Measurements from ENCODE around the gene INTS2. TPM values are rescaled to one million over a fixed set of nuclear protein-coding genes. Genes with fewer than 3 reads are reported as not detected.
"Not testable (repeated sequence)": the region's sequence is repeated elsewhere in the genome, so short reads cannot be mapped to it uniquely, and the experiment has no call there.

The INTS2 gene, protein sequence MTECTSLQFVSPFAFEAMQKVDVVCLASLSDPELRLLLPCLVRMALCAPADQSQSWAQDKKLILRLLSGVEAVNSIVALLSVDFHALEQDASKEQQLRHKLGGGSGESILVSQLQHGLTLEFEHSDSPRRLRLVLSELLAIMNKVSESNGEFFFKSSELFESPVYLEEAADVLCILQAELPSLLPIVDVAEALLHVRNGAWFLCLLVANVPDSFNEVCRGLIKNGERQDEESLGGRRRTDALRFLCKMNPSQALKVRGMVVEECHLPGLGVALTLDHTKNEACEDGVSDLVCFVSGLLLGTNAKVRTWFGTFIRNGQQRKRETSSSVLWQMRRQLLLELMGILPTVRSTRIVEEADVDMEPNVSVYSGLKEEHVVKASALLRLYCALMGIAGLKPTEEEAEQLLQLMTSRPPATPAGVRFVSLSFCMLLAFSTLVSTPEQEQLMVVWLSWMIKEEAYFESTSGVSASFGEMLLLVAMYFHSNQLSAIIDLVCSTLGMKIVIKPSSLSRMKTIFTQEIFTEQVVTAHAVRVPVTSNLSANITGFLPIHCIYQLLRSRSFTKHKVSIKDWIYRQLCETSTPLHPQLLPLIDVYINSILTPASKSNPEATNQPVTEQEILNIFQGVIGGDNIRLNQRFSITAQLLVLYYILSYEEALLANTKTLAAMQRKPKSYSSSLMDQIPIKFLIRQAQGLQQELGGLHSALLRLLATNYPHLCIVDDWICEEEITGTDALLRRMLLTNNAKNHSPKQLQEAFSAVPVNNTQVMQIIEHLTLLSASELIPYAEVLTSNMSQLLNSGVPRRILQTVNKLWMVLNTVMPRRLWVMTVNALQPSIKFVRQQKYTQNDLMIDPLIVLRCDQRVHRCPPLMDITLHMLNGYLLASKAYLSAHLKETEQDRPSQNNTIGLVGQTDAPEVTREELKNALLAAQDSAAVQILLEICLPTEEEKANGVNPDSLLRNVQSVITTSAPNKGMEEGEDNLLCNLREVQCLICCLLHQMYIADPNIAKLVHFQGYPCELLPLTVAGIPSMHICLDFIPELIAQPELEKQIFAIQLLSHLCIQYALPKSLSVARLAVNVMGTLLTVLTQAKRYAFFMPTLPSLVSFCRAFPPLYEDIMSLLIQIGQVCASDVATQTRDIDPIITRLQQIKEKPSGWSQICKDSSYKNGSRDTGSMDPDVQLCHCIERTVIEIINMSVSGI
- 20.3 and 22.9 TPM in 2 replicates for total RNA-seq

DNA sequence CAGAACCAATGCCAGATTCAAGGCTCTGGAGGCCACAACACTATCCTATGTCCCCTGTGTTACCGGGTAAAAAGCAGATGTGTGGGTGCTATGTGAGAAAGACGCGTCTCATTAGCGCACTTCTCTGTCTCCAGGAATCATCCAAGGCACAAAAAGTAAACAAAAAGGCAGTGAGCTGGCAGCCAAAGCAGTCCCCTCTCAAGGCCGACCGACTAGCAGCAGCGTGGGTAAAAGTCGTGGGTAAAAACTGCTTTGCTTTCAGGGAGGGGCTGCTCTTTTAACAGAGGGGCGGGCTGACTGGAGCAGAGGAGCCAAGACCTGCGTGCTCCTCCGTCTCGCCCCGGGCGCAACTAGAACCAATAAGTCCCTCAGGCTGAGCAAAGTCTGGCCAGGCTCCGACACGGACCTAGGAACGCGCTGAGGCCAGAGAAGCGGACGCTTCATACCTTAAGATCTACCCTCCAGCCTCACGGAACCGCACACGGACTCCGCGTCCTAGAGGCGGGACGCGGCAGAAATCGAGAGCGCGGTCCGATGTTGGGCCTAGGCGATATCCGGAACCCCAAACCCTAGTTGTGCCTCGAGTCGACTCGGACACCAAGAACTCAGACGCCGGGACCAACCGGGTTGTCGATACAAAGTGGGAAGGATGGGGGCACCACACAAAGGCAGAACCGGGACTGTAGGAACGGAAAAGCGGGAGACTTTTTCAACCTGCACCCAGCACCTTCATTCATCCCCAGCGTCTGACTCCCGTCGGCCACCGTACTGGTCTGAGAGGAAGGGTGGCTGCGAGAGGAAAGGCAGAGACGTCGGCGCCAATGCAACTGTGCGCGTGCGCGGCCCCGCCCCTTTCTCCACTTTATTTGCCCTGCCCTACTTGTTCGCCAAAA lies at the start of gene INTS2:
Gene INTS2, minus strand, starts transcription at position 775 of the 893 bp plus-strand sequence. CDS start 1,338 bp downstream, outside the sequence.
- peak; percentile 96 for DNase-seq

DNA sequence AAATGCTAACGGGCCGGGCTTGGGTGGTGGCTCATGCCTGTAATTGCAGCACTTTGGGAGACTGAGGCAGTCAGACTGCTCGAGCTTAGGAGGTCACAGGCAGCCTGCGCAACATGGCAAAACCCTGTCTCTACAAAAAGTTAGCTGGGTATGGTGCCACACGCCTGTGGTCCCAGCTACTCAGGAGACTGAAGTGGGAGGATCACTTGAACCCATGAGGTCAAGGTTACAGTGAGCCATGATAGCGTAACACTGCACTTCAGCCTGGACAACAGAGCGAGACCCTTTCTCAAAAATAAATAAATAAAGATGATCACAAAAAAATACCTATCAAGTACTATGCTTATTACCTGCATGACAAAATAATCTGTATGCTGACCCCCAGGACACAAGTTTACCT lies 46.3 kb upstream of the INTS2 start:
- no peak for DNase-seq

DNA sequence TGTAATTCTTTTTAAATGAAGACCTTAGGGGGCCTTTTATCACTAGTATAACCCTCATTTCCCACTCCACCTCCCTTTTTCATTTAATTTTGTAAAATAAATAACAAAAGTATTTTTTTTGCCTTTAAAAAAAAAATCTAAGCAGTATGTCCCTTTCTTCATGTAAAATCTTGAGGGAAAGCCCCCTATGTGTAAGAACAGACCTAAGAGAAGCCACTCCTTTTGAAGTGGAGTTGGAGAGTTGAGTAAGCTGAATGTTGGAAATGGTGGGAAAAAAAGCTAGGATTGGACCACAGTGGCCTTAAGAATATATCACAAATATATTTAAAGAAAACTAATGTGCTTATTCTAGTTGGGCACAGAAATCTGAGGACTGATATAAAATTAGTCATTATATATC lies 44.5 kb upstream of the INTS2 start:
- DNase-seq: no peak

DNA sequence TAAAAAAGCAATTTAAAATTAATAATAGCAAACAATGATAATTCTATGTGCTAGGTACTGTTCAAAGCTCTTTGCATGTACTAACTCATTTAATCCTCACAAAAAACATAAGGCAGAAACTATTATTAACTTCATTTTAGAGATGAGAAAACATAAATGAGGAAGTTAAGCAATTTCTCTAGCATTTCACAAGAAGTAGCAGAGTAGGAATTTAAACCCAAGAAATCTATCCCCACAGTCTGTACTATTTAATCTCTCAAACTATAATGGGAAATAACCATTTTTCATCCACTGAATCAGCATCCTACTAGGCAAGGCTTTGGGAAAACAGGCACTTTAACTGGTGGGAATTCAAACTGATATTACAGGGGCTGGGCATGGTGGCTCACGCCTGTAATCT lies 42.2 kb upstream of the INTS2 start:
- no peak for DNase-seq

DNA sequence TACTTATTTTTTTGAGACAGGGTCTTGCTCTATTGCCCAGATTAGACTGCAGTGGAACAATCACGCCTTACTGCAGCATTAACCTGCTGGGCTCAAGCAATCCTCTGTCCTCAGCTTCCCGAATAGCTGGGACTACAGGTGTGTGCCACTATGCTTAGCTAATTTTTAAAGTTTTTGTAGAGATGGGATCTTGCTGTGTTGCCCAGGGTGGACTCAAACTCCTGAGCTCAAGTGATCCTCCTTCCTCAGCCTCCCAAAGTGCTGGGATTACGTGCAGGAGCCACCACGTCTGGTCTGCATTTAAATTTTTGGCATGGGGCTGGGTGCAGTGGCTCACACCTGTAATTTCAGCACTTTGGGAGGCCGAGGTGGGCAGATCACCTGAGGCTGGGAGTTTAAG lies 41.0 kb upstream of the INTS2 start:
- DNase-seq: no peak

DNA sequence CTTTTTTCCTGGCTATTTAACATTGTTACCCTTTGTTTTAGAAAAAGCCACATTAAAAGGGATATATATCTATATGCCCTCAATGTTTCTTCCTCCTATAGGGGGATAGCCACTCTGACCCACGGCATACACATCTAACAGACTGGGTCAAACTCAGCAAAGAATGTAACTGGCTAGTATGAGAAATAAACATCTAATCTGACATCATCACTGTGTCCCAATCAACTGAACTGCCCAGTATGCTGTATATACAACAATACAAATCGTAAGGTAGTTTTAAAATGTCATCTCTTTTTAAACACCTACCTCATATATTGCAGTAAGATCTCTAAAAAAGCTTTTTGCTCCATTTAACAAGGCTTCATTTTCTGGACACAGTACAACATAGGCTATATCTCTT lies 39.9 kb upstream of the INTS2 start:
- DNase-seq: no peak

DNA sequence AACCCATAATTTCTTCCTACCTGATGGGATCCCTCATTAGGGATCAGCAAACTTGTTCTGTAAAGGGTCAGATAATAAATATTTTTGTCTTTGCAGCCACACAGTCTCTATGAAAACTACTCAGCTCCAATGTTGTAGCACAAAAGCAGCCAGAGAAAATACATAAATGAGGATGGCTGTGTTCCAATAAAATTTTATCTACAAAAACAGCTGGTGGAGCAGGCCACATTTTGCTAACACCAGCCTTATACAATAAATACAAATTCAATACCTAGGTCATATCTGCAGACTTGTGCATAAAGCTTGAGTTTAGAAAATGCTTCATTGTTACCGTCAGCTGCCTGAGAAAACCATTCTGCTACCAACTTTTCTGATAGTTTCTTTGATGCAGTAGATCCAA lies 38.4 kb upstream of the INTS2 start:
- peak; percentile 4 for DNase-seq

DNA sequence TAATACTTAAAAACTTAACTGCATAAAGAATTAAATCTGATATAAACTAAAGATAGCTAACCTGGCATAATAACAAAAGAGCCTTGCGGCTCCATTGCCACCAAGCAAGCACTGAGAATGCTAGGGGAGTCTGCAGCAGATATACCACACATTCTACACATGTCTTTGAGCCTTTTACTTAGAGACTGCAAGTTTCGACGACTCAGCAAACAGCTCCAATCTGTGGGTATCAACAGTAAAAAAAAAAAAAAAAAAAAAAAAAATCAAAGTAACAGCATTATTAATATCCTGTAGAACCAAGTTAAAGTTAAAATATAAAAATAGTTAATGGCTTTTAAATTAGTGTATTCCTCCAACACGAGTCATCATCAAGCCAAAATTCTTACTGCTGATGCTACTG lies 27.8 kb upstream of the INTS2 start:
- DNase-seq: no peak

DNA sequence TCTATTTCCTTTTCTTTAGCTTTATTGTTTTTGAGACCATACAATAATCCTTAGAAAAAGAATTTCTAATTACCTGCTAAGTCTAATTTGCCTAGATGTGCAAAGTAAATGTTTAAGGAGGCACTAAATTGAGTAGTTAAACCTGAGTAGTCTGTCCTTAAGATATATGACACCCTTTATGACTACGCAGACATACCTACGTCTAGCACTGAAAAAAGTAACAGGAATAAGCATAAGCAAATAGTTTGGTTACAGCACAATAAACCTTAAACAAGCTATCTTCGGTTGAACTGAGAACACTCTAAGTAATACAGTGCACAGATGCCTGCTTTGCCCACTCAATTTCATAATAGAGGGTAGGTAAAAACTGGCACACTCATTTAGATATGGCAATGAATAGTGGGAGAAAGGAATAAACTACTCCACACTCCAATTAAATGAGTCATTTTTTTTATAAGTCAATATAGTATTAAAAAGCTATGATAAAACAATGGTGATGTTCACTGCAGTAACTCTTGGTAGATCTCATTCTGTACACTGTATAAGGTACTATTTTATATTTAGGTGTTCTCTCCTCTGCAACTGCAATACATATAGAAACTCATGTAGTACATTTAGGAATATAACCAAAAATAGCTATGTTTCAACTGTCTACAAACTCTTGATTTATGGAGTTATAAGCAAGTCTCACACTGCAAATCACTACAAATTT lies 19.7 kb upstream of the INTS2 start:
- no peak for DNase-seq

DNA sequence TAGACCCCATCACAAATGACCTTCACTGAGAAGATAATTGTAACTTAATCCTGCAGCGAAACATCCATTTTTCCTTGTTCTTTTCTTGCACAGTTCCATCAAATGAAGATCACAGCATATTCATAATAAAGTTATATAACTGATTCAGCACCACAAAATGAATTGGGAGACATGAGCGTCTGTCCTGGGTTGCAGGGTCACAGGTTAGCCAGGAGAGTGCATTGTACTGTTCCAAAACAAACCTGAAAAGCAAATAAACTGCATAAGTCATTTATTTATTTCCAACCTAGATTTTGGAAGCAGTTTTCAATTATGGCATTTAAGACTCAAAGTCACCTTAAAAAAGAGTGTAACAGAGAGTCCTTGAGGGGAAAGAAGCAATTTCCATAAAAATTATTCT lies 18.6 kb upstream of the INTS2 start:
- DNase-seq: no peak

DNA sequence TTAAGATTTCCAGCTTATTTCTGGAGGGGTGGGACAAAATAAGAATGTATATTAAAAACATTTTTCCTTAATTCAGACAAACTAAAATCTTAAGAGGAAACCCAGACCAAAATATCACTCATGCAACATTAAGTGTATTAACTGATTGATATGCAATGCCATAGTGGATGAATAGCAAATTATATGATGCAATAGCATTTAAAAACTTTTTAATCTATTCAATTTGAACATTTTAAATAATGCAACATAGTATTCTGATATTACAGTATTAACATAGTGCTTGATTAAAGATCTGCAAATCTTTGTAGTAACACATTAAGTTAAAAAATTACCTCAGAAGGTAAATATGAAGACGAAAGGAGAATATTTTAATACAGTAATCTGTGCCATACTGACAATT lies 15.3 kb upstream of the INTS2 start:
- no peak for DNase-seq

DNA sequence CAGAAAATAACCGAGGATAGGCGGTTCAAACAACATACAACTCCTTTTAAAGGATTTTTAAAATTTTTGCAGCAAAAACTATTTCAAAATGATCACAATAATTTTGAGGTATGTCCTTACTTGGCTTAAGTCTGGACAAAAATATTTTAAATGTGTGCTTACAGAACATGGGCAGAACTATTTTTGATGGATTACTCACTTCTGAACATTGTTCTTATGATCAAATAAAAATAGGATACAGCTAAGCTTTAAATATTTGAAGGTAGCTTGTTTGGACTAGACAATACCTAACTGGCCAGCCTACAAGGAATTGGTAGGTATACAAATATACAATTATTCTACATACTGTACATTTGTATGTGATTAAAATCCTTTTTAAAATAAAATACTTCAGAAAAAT lies 14.3 kb upstream of the INTS2 start:
- DNase-seq: no peak

DNA sequence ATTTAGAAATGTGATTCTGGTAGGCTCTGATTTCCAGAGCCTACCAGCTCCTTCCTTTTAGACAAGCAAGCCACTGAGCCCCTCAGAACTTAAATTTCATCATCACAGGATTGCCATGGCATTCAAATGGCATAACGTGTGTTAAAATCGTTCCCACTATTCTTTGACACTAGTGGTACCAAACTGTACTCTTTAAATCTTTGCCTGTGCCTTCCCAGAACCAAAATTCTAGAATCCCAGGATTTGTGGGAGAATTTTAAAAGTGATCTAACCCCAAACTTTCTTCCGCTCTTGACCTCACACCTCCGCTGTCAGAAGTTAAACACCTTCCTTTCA lies 287 bp upstream of the INTS2 start:
- no peak for DNase-seq

DNA sequence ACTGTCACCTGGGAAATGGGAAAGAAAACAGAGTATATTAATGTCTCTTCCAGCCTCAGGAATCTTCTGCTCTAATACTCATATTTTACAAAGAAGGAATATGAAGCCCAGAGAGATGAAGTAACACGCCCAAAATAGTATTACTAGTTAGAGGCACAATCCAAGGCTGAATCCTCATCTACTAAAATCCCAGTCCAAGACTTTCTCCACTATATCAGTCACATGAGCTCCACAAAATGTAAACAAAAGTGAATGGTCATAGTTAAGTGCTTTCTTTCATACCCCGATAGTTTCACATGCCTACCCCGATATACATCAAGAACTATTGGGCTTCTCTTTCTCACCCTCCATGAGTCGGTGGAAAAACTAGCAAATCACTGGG lies 965 bp downstream of the INTS2 start:
- DNase-seq: no peak

DNA sequence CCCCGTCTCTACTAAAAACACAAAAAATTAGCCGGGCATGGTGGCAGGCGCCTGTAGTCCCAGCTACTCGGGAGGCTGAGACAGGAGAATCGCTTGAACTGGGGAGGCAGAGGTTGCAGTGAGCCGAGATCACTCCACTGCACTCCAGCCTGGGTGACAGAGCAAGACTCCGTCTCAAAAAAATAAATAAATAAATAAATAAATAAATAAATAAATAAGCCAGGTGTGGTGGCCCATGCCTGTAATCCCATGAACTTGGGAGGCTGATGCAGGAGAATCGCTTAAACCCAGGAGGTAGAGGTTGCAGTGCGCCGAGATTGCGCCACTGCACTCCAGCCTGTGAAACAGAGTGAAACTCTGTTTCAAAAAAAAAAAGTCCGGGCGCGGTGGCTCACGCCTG lies 12.6 kb downstream of the INTS2 start:
- DNase-seq: not testable (repeated sequence)

DNA sequence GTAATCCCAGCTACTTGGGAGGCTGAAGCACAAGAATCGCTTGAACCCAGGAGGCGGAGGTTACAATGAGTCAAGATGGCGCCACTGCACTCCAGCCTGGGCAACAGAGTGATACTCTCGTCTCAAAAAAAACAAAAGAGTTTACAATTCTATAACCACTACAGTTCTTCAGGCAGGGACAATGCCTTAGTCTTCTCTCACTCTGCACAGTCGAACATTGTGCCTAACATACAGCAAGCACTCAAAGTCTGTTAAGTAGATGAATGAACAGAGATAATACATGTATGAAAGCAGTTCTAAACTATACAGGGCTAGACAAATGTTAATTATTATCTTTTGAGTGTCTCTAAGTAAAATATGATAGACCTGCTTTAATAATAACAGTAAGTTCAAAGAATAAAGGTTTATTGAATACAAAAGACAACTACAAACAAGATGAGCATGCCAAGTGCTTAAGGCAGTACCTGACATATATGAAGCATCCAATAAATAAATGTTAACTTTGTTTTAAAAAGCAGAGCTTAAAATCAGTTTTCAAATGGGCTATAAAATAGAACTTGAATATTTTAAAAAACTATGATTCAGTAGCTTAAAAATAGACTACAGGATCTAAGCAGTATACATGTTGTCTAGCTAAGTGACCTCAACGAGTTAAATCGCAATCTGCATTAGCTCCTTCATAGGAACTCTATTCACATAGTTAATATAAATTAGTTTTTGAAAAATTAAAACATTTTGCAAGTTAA lies 19.3 kb downstream of the INTS2 start:
- no peak for DNase-seq

DNA sequence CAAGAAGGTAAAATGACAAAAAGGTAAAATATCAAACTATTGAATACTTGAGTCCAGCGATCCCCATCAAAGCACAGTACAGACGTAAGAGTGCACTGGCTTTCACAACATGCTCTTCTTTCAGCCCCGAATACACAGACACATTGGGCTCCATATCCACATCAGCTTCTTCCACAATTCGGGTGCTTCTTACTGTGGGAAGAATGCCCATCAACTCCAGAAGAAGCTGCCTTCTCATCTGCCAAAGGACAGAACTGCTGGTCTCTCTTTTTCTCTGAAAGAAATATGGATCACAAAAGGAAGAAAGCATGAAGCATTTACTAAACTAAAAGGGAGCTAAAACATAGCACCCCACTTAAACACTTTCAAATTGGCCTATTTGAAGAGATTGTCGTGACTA lies 20.4 kb downstream of the INTS2 start:
- no peak for DNase-seq

DNA sequence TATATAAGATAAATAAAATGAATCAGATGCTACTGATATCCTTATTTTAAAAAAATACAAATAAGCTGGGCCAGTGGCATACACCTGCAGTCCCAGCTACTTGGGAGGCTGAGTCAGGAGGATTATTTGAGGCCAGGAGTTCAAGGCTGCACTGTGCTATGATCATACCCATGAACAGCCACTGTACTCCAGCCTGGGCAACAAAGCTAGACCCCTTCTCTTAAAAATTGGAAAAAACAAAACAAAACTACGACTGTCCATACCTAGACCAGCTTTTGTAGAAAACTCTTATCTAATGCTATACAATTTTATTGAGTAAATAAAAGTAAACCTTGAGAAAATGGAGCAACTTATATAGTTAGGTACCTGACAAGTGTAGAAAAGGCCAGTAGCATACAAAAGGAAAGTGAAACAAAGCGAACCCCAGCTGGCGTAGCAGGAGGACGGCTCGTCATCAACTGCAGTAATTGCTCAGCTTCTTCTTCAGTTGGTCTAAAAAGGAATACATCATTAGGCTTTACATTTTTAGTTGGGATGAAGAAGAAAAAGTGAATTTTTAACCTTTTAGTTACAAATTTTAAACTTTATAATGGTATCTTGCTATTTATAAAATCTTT lies 23.6 kb downstream of the INTS2 start:
- DNase-seq: no peak

DNA sequence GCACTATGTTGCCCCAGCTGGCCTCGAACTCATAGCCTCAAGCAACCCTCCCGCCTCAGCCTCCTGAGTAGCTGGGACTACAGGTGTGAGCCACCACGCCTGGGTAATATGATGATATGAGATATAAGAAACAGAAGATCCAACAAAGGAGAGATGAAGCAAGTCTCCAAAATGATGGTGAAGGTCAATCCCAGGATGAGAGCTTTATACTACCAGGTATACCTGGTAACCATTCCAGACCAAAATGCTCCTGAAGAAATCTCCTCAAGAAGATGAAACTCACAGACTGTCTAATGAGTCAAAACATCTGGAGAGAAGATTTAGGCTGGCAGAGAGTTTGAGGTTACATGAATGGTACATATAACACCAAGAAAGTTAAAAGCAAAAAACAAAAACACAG lies 24.5 kb downstream of the INTS2 start:
- DNase-seq: no peak

DNA sequence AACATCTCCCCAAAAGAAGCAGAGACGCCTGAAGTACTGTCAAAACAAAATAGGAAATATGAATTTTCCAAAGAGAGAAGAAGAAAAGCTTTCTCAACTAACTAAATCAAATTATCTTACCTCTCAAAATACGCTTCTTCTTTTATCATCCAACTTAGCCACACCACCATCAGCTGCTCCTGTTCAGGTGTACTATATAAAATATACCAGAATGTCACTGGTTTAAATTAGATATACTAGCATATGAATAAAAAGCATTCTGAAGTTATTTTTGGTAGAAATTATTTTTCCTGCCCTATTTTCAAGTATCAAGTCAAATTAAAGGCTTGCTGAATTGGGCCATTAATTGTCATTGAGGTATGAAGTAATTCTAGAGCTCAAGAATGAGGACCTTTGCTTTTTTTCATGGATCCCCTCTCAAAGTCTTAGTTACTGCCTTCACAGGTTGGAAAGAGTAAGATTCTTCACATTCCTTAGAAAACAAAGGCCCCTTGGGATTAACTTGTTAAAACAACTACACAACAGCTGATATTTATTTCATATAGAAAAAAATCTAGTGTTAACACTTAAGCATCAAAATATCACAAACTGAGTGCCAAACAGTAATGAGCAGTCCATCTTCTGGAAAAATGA lies 30.1 kb downstream of the INTS2 start:
- DNase-seq: no peak

Measured in dermis blood vessel endothelial cell (primary cell).